Fibroblast of mammary gland (primary cell): ENCODE measurements around the gene FBXL22.

Experiments
- DNase-seq: peaks from one replicate; pipeline ENCODE4 v3.0.0-alpha.2; 2010; ENCODE audit warnings: low read depth
- H3K4me3 ChIP-seq: 2 replicates; pipeline ENCODE4 v1.5.1; 2011; ENCODE audit warnings: low read depth, mild to moderate bottlenecking, low read length, moderate library complexity; ENCODE audit not compliant: control insufficient read depth
- TF ChIP-seq, protein P1 (sequence below): conservative IDR thresholded peaks from 2 replicates; pipeline ENCODE4 v1.5.1; 2011; ENCODE audit warnings: low read depth, low read length, inconsistent platforms; ENCODE audit not compliant: control insufficient read depth, insufficient read depth

FBXL22 gene

DNA sequence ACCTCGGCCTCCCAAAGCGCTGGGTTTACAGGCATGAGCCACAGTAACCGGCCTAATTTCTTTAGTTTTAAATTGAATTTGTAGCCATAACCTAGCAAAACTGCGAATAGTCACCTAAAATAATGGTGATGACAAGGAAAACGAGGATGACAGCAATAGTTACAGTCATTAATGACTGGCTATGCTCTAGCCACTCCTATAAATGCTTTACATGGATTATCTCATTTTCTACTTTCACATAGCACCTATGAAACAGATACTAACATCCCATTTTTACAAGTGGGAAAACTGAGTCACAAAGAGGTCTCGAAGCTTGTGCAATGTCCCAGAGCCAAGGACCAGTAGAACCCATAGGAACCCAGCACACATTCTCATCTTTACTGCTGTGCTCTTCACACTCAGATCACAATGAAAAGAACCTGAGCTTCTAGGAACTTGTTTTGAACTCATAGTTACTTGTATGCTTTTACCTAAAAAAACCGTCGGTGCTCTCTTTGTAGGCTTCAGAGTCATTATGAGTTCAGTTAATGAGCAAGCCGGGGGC, 39.4 kb downstream of the FBXL22 start:
- no peak for DNase-seq
- TF ChIP-seq, protein P1, sequence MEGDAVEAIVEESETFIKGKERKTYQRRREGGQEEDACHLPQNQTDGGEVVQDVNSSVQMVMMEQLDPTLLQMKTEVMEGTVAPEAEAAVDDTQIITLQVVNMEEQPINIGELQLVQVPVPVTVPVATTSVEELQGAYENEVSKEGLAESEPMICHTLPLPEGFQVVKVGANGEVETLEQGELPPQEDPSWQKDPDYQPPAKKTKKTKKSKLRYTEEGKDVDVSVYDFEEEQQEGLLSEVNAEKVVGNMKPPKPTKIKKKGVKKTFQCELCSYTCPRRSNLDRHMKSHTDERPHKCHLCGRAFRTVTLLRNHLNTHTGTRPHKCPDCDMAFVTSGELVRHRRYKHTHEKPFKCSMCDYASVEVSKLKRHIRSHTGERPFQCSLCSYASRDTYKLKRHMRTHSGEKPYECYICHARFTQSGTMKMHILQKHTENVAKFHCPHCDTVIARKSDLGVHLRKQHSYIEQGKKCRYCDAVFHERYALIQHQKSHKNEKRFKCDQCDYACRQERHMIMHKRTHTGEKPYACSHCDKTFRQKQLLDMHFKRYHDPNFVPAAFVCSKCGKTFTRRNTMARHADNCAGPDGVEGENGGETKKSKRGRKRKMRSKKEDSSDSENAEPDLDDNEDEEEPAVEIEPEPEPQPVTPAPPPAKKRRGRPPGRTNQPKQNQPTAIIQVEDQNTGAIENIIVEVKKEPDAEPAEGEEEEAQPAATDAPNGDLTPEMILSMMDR = no peak

DNA sequence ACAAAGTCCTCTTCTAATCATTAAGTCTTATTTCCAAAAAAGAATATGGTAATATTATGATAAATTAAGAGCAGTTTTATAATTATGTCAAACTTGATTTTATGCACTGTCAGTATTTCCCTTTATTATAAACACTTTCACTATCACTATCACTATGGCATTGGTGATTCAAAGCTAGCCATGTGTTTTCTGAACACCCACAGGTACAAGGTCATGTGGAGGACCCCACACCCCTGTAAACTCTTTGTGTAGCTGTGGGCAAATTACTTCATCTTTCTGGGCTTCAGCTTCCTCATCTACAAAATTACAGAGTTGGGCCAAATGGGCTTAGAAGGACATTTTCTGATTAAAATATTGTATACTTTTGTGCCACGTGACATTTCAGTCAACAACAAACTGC, 41.7 kb downstream of the FBXL22 start:
- TF ChIP-seq, protein P1 = no peak
- no peak overlapping the region for H3K4me3 ChIP-seq
- DNase-seq = no peak

More for the DNA sequence above, 39.4 kb downstream of the FBXL22 start:
- no peak overlapping the region for H3K4me3 ChIP-seq

DNA sequence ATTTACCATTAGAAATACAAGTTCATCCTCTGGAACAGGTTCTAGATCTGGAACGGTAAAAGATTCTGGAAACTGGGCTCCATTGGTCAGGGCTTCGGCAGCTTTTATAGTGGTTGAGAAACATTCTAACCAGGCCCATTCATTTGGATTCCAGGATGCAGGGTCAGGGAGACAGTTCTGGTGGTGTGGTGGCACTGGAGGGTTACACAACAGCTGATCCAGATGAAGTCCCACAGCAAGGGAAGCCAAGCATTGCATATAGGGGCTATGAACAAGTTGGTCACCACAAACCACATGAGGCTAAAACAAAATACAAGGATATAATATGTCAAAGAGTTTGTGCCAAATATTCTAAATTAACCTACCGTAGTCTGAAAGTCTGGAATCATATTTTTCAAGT, 43.0 kb downstream of the FBXL22 start:
- TF ChIP-seq, protein P1 = no peak
- H3K4me3 ChIP-seq = no peak overlapping the region
- no peak for DNase-seq
